ENCODE measurements around the gene GRIK1.

The GRIK1 gene

GRCh38 chr21:29524055-29524454 lies 415.7 kb downstream of the GRIK1 start:
- peaks cover 24% of the 10 kb centered on the region for H3K9me3 ChIP-seq (ENCODE audit: insufficient read depth, low read length, severe bottlenecking)

DNA sequence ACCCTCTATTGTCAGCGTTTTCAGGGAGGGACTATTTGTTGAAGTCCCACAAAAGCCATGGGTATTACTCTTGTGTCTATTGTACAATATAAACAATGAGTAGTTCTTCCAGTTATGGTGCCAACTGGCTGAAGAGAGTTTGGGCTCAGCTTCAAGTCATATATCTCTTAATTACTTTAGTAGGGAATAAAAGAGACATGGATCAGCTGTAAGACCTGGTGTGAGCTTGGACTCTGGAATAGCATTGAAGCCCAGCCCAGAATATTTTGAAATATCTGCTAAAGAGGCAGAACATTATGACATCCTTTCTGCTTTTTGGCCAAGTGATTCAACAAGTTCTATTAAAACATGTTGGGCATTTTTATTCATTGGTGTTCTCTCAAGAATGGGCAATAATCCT lies 416.1 kb downstream of the GRIK1 start:
- DNase-seq (no peak), ATAC-seq (ENCODE audit: insufficient read depth, low read depth) (no peak)
- H3K79me2 ChIP-seq (ENCODE audit: insufficient read depth, low read length): no peaks in the 10 kb centered on the region
- no peaks in the 10 kb centered on the region for H3K4me1 ChIP-seq (ENCODE audit: insufficient read depth, low read length)
- H3K9ac ChIP-seq (ENCODE audit: low read depth, low read length): no peak overlapping the region
- H3K36me3 ChIP-seq (ENCODE audit: insufficient read depth, low read length): no peaks in the 10 kb centered on the region
- H2AFZ ChIP-seq (ENCODE audit: low read depth, low read length): no peak overlapping the region
- TF ChIP-seq, protein P1, sequence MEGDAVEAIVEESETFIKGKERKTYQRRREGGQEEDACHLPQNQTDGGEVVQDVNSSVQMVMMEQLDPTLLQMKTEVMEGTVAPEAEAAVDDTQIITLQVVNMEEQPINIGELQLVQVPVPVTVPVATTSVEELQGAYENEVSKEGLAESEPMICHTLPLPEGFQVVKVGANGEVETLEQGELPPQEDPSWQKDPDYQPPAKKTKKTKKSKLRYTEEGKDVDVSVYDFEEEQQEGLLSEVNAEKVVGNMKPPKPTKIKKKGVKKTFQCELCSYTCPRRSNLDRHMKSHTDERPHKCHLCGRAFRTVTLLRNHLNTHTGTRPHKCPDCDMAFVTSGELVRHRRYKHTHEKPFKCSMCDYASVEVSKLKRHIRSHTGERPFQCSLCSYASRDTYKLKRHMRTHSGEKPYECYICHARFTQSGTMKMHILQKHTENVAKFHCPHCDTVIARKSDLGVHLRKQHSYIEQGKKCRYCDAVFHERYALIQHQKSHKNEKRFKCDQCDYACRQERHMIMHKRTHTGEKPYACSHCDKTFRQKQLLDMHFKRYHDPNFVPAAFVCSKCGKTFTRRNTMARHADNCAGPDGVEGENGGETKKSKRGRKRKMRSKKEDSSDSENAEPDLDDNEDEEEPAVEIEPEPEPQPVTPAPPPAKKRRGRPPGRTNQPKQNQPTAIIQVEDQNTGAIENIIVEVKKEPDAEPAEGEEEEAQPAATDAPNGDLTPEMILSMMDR (IDR thresholded peaks at IDR 0.05; ENCODE audit: borderline replicate concordance, extremely low read depth, low read length, poor library complexity, severe bottlenecking): no peak
- TF ChIP-seq EZH2 (IDR thresholded peaks at IDR 0.05; ENCODE audit: borderline replicate concordance, low read depth, low read length, severe bottlenecking): no peak
- no peak overlapping the region for H3K4me3 ChIP-seq (ENCODE audit: low read depth in 1 of 2, low read length in 2 of 2)
- H3K4me2 ChIP-seq (ENCODE audit: insufficient read depth, low read length): no peak overlapping the region
- H3K9me3 ChIP-seq (ENCODE audit: insufficient read depth, low read length, severe bottlenecking): peaks cover 24% of the 10 kb centered on the region
- H3K27me3 ChIP-seq (ENCODE audit: insufficient read depth, low read length, poor library complexity): no peaks in the 10 kb centered on the region
- no peaks in the 10 kb centered on the region for H4K20me1 ChIP-seq (ENCODE audit: insufficient read depth, low read length)
- no peak overlapping the region for H3K27ac ChIP-seq (ENCODE audit: low read length)

More at GRCh38 chr21:29524055-29524454, 415.7 kb downstream of the GRIK1 start:
- Histone ChIP-seq H3K4me1 (ENCODE audit: insufficient read depth, low read length) (no peaks in the 10 kb centered on the region), H3K36me3 (ENCODE audit: insufficient read depth, low read length) (no peaks in the 10 kb centered on the region), H3K4me2 (ENCODE audit: insufficient read depth, low read length) (no peak overlapping the region), H3K27ac (ENCODE audit: low read length) (no peak overlapping the region), H3K9ac (ENCODE audit: low read depth, low read length) (no peak overlapping the region), H4K20me1 (ENCODE audit: insufficient read depth, low read length) (no peaks in the 10 kb centered on the region), H3K4me3 (ENCODE audit: low read depth in 1 of 2, low read length in 2 of 2) (no peak overlapping the region), H2AFZ (ENCODE audit: low read depth, low read length) (no peak overlapping the region), H3K79me2 (ENCODE audit: insufficient read depth, low read length) (no peaks in the 10 kb centered on the region), H3K27me3 (ENCODE audit: insufficient read depth, low read length, poor library complexity) (no peaks in the 10 kb centered on the region)
- TF ChIP-seq, protein P1 (IDR thresholded peaks at IDR 0.05; ENCODE audit: borderline replicate concordance, extremely low read depth, low read length, poor library complexity, severe bottlenecking): no peak
- TF ChIP-seq EZH2 (IDR thresholded peaks at IDR 0.05; ENCODE audit: borderline replicate concordance, low read depth, low read length, severe bottlenecking): no peak
- ATAC-seq (ENCODE audit: insufficient read depth, low read depth) (no peak), DNase-seq (no peak)

GRCh38 chr21:29521872-29522271 lies 417.9 kb downstream of the GRIK1 start:
- no peaks in the 10 kb centered on the region for H4K20me1 ChIP-seq (ENCODE audit: insufficient read depth, low read length)
- H3K27ac ChIP-seq (ENCODE audit: low read length): no peak overlapping the region
- no peaks in the 10 kb centered on the region for H3K79me2 ChIP-seq (ENCODE audit: insufficient read depth, low read length)
- no peaks in the 10 kb centered on the region for H3K4me1 ChIP-seq (ENCODE audit: insufficient read depth, low read length)
- H3K36me3 ChIP-seq (ENCODE audit: insufficient read depth, low read length): no peaks in the 10 kb centered on the region
- TF ChIP-seq EZH2 (IDR thresholded peaks at IDR 0.05; ENCODE audit: borderline replicate concordance, low read depth, low read length, severe bottlenecking): no peak
- TF ChIP-seq, protein P1 (IDR thresholded peaks at IDR 0.05; ENCODE audit: borderline replicate concordance, extremely low read depth, low read length, poor library complexity, severe bottlenecking): no peak
- no peak overlapping the region for H2AFZ ChIP-seq (ENCODE audit: low read depth, low read length)
- no peak overlapping the region for H3K9ac ChIP-seq (ENCODE audit: low read depth, low read length)
- no peak overlapping the region for H3K4me2 ChIP-seq (ENCODE audit: insufficient read depth, low read length)
- ATAC-seq (ENCODE audit: insufficient read depth, low read depth) (no peak), DNase-seq (no peak)
- no peaks in the 10 kb centered on the region for H3K27me3 ChIP-seq (ENCODE audit: insufficient read depth, low read length, poor library complexity)
- peaks cover 15% of the 10 kb centered on the region for H3K9me3 ChIP-seq (ENCODE audit: insufficient read depth, low read length, severe bottlenecking)
- H3K4me3 ChIP-seq (ENCODE audit: low read depth in 1 of 2, low read length in 2 of 2): no peak overlapping the region

- Histone ChIP-seq H3K4me1 (ENCODE audit: insufficient read depth, low read length) (no peaks in the 10 kb centered on the region), H3K4me2 (ENCODE audit: insufficient read depth, low read length) (no peak overlapping the region), H3K36me3 (ENCODE audit: insufficient read depth, low read length) (no peaks in the 10 kb centered on the region), H3K79me2 (ENCODE audit: insufficient read depth, low read length) (no peaks in the 10 kb centered on the region), H4K20me1 (ENCODE audit: insufficient read depth, low read length) (no peaks in the 10 kb centered on the region), H2AFZ (ENCODE audit: low read depth, low read length) (no peak overlapping the region), H3K4me3 (ENCODE audit: low read depth in 1 of 2, low read length in 2 of 2) (no peak overlapping the region), H3K9me3 (ENCODE audit: insufficient read depth, low read length, severe bottlenecking) (no peaks in the 10 kb centered on the region), H3K27me3 (ENCODE audit: insufficient read depth, low read length, poor library complexity) (no peaks in the 10 kb centered on the region), H3K27ac (ENCODE audit: low read length) (no peak overlapping the region), H3K9ac (ENCODE audit: low read depth, low read length) (no peak overlapping the region)
- DNase-seq (no peak), ATAC-seq (ENCODE audit: insufficient read depth, low read depth) (no peak)
- no peak for TF ChIP-seq EZH2 (IDR thresholded peaks at IDR 0.05; ENCODE audit: borderline replicate concordance, low read depth, low read length, severe bottlenecking)
- TF ChIP-seq, protein P1 (IDR thresholded peaks at IDR 0.05; ENCODE audit: borderline replicate concordance, extremely low read depth, low read length, poor library complexity, severe bottlenecking): no peak
These were observed 419.6 kb downstream of the GRIK1 start for GRCh38 chr21:29520171-29520570.
